K562 (cell line): ENCODE measurements around the gene TMA7B. TPM values are rescaled to one million over a fixed set of nuclear protein-coding genes. Genes with fewer than 3 reads are reported as not detected.

ENCODE experiments used
- CTCFL ChIP-seq: IDR thresholded peaks from 2 replicates; pipeline ENCODE4 v1.6.1; 2011; ENCODE audit warnings: borderline replicate concordance, low read depth, mild to moderate bottlenecking, moderate library complexity, low read length; ENCODE audit not compliant: insufficient read depth, poor library complexity, severe bottlenecking
- FOSL1 ChIP-seq: fragments of 200-800 bp; sonication (Bioruptor generic); conservative IDR thresholded peaks from 2 replicates; pipeline ENCODE4 v1.6.1; 2016; ENCODE audit warnings: missing genetic modification characterization, missing compliant biosample characterization
- FOXA3 ChIP-seq, 2 experiments: fragments of 450-650 bp in 1 of 2; sonication (generic) in 1 of 2; formaldehyde crosslinking; IDR thresholded peaks in 1 of 2; conservative IDR thresholded peaks in 1 of 2; 2 replicates each; pipeline versions ENCODE4 v1.4.0 to v1.8.0; 2020 to 2022; ENCODE audit warnings: mild to moderate bottlenecking in 2 of 2, missing genetic modification reagents in 1 of 2
- HSF4 ChIP-seq: fragments of 250-450 bp; sonication (Bioruptor Pico); IDR thresholded peaks from 2 replicates; pipeline ENCODE4 v2.1.2; 2022; ENCODE audit warnings: mild to moderate bottlenecking, moderate library complexity, borderline replicate concordance
- KAT7 ChIP-seq: sonication (generic); formaldehyde crosslinking; IDR thresholded peaks from 2 replicates; pipeline ENCODE4 v1.8.0; 2022; ENCODE audit warnings: missing genetic modification reagents, mild to moderate bottlenecking, borderline replicate concordance
- MEIS2 ChIP-seq: fragments of 450-650 bp; IDR thresholded peaks from 2 replicates; pipeline ENCODE4 v1.6.1; 2014; ENCODE audit warnings: mild to moderate bottlenecking; ENCODE audit not compliant: partially characterized antibody
- REST ChIP-seq, 2 experiments: fragments of 450-650 bp; formaldehyde crosslinking in 1 of 2; IDR thresholded peaks; 2 replicates each; pipeline versions ENCODE4 v1.4.0 to v1.6.1; 2014 to 2020; ENCODE audit warnings: mild to moderate bottlenecking in 2 of 2, borderline replicate concordance in 1 of 2, low read depth in 1 of 2
- ZFX ChIP-seq: sonication (generic); formaldehyde crosslinking; IDR thresholded peaks from 2 replicates; pipeline ENCODE4 v1.8.0; 2022; ENCODE audit warnings: mild to moderate bottlenecking, missing genetic modification reagents, moderate library complexity
- ZNF3 ChIP-seq: fragments of 250-450 bp; sonication (Bioruptor Pico); IDR thresholded peaks from 2 replicates; pipeline ENCODE4 v1.5.0; 2021; ENCODE audit warnings: mild to moderate bottlenecking, moderate library complexity
- ZNF316 ChIP-seq: fragments of 450-650 bp; IDR thresholded peaks from 2 replicates; pipeline ENCODE4 v1.6.1; 2016
- polyA plus RNA-seq, 8 experiments: library from polyadenylated mRNA; depleted of rRNA in 4 of 8; stranded (reverse) in 5 of 8; unstranded in 3 of 8; fragments of >200 nt; fragmentation: Nextera tagmentation in 2 of 8; fragmentation: Illumina TruSeq in 1 of 8; extraction: Ambion mirVana in 2 of 8; extraction: Trizol in 1 of 8; gene quantifications; 2 replicates each; pipeline versions ENCODE4 v1.2.1 to v1.2.3, GENCODE V29; 2011 to 2014; ENCODE audit warnings: inconsistent platforms in 1 of 8, missing spikeins in 1 of 8
- total RNA-seq, 7 experiments: library from RNA; depleted of rRNA in 6 of 7; stranded (reverse); fragments of >200 nt in 6 of 7; fragmentation: Illumina TruSeq in 2 of 7; extraction: Trizol in 2 of 7; gene quantifications; 2 replicates each; pipeline versions ENCODE4 v1.2.1 to v1.2.3, GENCODE V29; 2011 to 2021; ENCODE audit warnings: low replicate concordance in 1 of 7

TMA7B gene
- total and polyA plus RNA-seq, 9 of the 15 experiments (the other 6 are each of a cell fraction or from before 2014, with no cell fraction given) = 5.6 to 14.2 (median 11.8) TPM

GRCh38 chr22:39984006-39984405 lies 23.8 kb downstream of the TMA7B start (continued):
- TF ChIP-seq REST (IDR thresholded peaks at IDR 0.05; ENCODE audit: borderline replicate concordance) = no peak
- no peak for TF ChIP-seq REST (CRISPR knock-in tag; IDR thresholded peaks at IDR 0.05; ENCODE audit: low read depth)
- no peak for TF ChIP-seq FOXA3 (CRISPR knock-in tag; conservative IDR thresholded peaks at IDR 0.05 in 1 of 2, IDR thresholded peaks at IDR 0.05 in 1 of 2)
- TF ChIP-seq KAT7 (CRISPR knock-in tag) = 0 out of 2 replicates have a peak, but pooled peaks have one; percentile 36
- TF ChIP-seq CTCFL = no peak
- no peak for TF ChIP-seq ZNF316
- TF ChIP-seq ZNF3 (CRISPR knock-in tag) = no peak
- TF ChIP-seq FOSL1 (tag) = peak; percentile 60
- TF ChIP-seq HSF4 (CRISPR knock-in tag) = no peak
- no peak for TF ChIP-seq MEIS2
- TF ChIP-seq ZFX (CRISPR knock-in tag) = no peak
